D721Med (cell line): ENCODE measurements around the gene MYH11.

Experiments
- DNase-seq: peaks from one replicate; pipeline ENCODE4 v3.0.0; 2011; ENCODE audit warnings: low spot score; ENCODE audit not compliant: insufficient read length
- FAIRE-seq: peaks from 2 replicates; lab custom pipeline; 2011; peaks lifted over from hg19 to GRCh38; lab: Jason Lieb, UNC
- CTCF ChIP-seq: IDR thresholded peaks from 2 replicates; pipeline ENCODE4 v1.5.1; 2012; ENCODE audit warnings: mild to moderate bottlenecking, control low read depth; ENCODE audit not compliant: insufficient read depth; ENCODE audit errors: missing control alignments

The MYH11 gene

DNA sequence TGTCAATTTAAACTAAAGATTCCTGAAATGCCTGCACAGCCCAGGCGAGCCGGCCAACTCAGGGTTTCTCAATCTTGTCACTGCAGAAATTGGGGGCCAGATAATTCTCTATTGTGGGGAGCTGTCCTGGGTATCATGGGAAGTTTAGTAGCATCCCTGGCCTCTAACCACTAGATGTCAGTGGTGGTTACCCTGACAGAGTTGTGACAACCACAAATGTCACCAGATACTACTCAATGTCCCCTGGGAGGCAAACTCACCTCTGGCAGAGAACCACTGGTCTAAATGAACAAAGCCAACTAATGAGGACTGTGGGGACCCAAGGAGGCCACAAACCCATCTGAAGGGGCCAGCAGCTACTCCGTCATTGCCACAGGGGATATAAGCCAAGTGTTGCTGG, 90.9 kb downstream of the MYH11 start:
- FAIRE-seq (no peak), DNase-seq (peak; percentile 41)
- peak; percentile 60 for TF ChIP-seq CTCF

DNA sequence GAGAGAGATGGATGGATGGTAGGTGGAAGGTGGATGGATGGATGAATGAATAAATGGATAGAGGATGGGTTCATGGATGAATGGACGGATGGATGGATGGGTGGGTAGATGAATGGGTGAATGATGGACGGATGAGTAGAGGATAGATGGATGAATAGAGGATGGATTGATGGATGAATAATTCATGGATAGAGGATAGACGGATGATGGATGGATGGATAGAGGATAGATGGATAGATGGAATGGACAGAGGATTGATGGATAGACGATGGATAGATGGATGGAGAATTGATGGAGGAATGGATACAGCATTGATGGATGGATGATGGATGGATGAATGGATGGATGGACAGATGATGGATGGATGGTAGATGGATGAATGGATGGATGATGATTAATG, 91.7 kb downstream of the MYH11 start:
- no peak for DNase-seq
- no peak for FAIRE-seq
- TF ChIP-seq CTCF, result no peak

DNA sequence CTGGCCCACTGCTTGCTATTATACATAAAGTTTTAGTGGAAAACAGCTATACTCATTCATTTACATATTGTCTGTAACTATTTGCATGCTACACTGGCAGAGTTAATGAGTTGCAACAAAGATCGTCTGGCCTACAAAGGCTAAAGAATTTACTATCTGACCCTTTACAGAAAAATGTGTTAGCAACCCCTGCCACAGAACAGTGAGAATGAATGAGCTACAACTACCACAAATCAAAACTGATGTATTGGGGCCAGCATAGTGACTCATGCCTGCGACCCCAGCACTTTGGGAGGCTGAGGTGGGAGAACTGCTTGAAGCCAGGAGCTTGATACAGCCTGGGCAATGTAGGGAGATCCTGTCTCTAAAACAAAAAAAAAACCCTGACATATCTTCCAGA, 92.7 kb downstream of the MYH11 start:
- no peak for TF ChIP-seq CTCF
- FAIRE-seq, result no peak
- DNase-seq, result no peak

DNA sequence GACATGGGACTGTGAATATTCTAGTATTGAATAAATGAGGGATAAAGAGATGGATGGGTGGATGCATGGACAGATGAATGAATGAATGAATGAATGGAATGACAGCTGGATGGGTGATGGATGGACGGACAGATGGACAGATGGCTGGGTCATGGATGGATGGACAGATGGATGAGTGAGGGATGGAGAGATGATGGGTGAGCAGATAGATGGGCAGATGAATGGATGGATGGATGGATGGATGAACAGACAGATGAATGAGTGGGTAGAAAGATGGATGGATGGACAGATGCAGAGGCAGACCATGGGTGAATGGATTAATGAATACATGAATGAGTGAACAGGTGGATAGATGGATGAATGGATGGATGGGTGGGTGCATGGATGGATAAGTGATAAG, 96.7 kb downstream of the MYH11 start:
- no peak for FAIRE-seq
- TF ChIP-seq CTCF, result no peak
- no peak for DNase-seq

GRCh38 chr16:15759070-15759469, 97.8 kb downstream of the MYH11 start:
- FAIRE-seq, result no peak
- no peak for TF ChIP-seq CTCF
- DNase-seq, result no peak

GRCh38 chr16:15757630-15758251, 99.1 kb downstream of the MYH11 start:
- no peak for DNase-seq
- FAIRE-seq, result no peak
- TF ChIP-seq CTCF, result no peak

GRCh38 chr16:15757077-15757386, 99.8 kb downstream of the MYH11 start:
- TF ChIP-seq CTCF, result no peak
- DNase-seq, result no peak
- no peak for FAIRE-seq
